ENCODE data around the gene HIVEP3. TPM values are rescaled to one million over a fixed set of nuclear protein-coding genes. Genes with fewer than 3 reads are reported as not detected.

Gene HIVEP3
- total RNA-seq, 1 donor, result 1.2 TPM

DNA sequence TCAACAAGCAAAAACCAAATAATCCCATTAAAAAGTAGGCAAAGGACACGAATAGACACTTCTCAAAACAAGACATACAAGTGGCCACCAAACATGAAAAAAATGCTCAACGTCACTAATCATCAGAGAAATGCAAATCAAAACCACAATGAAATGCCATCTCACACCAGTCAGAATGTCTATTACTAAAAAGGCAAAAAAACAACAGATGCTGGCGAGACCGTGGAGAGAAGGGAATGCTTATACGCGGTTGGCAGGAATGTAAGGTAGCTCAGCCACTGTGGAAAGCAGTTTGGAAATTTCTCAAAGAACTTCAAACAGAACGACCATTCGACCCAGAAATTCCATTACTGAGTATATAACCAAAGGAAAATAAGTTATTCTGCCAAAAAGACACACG, 289.2 kb downstream of the HIVEP3 start:
- TF ChIP-seq, protein P1, sequence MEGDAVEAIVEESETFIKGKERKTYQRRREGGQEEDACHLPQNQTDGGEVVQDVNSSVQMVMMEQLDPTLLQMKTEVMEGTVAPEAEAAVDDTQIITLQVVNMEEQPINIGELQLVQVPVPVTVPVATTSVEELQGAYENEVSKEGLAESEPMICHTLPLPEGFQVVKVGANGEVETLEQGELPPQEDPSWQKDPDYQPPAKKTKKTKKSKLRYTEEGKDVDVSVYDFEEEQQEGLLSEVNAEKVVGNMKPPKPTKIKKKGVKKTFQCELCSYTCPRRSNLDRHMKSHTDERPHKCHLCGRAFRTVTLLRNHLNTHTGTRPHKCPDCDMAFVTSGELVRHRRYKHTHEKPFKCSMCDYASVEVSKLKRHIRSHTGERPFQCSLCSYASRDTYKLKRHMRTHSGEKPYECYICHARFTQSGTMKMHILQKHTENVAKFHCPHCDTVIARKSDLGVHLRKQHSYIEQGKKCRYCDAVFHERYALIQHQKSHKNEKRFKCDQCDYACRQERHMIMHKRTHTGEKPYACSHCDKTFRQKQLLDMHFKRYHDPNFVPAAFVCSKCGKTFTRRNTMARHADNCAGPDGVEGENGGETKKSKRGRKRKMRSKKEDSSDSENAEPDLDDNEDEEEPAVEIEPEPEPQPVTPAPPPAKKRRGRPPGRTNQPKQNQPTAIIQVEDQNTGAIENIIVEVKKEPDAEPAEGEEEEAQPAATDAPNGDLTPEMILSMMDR (IDR thresholded peaks at IDR 0.05; ENCODE audit: insufficient read depth, low read length), result no peak
- no peak overlapping the region for H3K4me3 ChIP-seq (ENCODE audit: low read depth, low read length)
- DNase-seq (ENCODE audit: low read depth), result peak; percentile 25

DNA sequence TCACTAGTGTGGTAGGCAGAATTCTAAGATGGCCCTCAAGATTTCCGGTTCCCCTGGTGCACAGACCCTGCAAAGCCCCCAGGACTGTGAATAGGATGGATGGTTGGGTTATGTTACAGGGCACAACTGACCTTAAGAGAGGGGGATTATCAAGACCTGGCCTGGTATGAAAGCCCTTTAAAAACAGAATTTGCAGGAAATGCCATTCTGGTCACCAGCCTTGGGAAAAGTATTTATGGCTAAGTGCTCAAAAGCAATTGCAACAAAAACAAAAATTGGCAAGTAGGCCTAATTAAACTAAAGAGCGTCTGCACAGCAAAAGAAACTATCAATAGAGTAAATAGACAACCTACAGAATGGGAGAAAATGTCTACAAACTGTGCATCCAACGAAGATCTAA, 289.6 kb downstream of the HIVEP3 start:
- no peak overlapping the region for H3K4me3 ChIP-seq (ENCODE audit: low read depth, low read length)
- no peak for DNase-seq (ENCODE audit: low read depth)
- TF ChIP-seq, protein P1 (IDR thresholded peaks at IDR 0.05; ENCODE audit: insufficient read depth, low read length), result no peak

DNA sequence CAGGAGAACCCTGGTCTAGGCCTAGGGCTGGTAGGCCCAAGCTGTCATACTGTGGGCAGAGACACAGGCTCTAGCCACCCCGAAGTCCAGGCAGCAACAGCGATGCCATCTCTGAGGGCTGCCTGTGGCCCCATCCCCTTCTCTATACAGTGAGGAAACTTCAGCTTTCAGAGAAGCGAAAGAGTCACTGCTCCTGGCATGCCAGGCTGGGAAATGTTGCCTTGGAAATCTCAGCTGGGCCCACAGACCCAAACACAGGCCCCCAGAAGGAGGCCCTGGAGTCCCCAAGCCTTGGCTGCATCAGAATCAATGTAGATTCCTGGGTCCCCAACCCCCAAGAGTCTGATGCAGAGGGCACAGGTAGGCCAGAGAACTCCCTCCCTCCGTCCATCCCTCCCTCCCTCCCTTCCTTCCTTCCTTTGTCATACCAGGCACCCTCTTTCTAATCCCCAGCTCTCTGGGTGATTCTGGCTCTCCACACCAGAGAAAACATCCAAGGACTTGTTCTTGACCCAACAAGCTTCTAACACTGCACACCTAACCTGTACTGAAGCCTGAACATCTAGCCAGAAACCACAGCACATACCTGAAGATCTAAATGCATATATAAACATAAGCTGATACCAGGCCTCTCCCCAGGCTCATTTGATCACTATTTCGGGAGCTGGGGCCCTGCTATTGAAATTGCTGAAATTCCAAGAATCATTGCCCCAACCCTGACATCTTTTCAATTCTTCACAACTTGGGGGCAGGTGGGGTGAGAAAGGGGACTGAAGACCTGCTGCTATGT, 291.0 kb downstream of the HIVEP3 start:
- DNase-seq (ENCODE audit: low read depth), result no peak
- no peak overlapping the region for H3K4me3 ChIP-seq (ENCODE audit: low read depth, low read length)
- TF ChIP-seq, protein P1 (IDR thresholded peaks at IDR 0.05; ENCODE audit: insufficient read depth, low read length), result no peak

DNA sequence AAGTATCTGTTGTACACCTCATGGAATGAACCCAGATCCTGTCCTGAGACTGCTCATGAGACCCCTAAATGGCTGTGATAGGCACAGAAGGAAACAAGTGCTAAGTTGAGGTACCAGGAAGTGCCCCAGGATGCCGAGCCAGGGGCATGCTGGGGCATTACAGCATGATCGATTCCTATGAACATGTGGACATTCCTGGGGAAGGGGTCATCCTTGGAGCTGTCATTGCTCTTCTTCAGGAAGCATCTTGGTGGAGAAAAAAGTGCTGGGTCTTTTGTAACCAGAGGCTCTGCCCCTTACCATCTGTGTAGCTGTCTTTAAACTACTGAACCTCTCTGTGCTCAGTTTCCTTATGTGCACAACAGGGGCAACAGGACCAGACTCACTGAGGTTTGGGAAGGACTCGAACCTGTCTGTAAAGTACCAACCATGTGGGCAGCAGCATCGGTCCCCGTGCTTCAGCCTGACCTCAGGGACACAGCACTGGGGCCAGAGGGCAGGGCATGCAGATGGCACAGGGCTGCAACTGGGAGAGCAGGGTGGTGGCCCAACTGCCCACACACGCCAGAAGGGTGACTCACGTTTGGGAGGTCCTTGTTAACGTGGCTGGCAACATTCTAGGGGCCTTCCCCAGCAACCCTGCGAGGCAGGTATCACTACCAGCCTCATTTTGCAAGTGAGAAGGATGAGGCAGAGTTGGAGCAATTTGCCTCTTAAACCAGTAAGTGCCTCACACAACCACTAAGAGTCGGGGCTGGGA, 291.9 kb downstream of the HIVEP3 start:
- TF ChIP-seq, protein P1 (IDR thresholded peaks at IDR 0.05; ENCODE audit: insufficient read depth, low read length), result no peak
- DNase-seq (ENCODE audit: low read depth), result peak; percentile 25
- H3K4me3 ChIP-seq (ENCODE audit: low read depth, low read length), result no peak overlapping the region

DNA sequence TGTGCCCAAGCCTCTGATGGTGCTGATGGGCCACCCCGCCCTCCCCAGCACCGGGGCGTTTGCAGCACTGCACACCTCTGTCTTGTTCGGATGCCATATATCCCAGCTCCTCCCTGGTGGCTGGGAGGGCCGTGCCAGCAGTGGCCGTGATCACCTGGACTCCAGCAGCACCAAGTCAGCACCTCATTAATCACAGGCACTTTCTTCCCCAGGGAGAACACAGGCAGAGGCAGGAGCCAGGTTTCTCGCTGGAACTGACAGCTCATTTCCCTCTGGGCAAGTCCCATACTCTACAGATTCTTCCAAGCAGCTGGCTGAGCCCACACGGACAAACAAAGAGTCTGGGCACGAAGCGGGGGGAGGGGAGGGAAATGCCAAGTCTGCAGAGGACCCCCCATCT, 292.6 kb downstream of the HIVEP3 start:
- peak; percentile 70 for DNase-seq (ENCODE audit: low read depth)
- H3K4me3 ChIP-seq (ENCODE audit: low read depth, low read length), result no peak overlapping the region
- TF ChIP-seq, protein P1 (IDR thresholded peaks at IDR 0.05; ENCODE audit: insufficient read depth, low read length), result no peak

DNA sequence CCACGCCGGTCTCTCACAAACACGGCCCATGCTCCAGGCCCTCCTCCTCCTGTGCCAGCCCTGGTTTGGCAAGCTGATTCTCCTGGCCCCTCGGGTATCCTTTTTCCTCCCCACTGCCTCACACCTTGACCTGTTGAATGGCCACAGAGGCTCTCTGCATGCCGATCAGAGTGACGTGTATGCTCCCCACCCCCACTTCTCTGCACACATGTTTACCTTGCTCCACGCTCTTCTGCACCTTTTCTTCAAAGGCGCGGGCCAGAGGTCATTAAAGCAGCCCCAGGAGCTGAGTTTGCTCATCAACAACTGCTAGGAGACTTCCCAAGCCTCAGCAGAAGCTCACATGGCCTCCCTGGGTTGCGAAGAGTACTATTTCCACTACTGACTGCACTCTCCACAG, 295.0 kb downstream of the HIVEP3 start:
- TF ChIP-seq, protein P1 (IDR thresholded peaks at IDR 0.05; ENCODE audit: insufficient read depth, low read length), result no peak
- no peak overlapping the region for H3K4me3 ChIP-seq (ENCODE audit: low read depth, low read length)
- DNase-seq (ENCODE audit: low read depth), result no peak

All from fibroblast of the aortic adventitia (primary cell).